OCI-LY1 (cell line): ENCODE results near the gene GNAZ.

Experiments used
- H2AFZ ChIP-seq: fragments of 200-600 bp; sonication (generic), shearing (Covaris generic); 2 replicates; pipeline ENCODE4 v1.6.0; 2014; ENCODE audit warnings: antibody characterized with exemption, mild to moderate bottlenecking, low read length
- H3F3A ChIP-seq: fragments of 200-600 bp; sonication (generic), shearing (Covaris generic); 2 replicates; pipeline ENCODE4 v1.6.0; 2014; ENCODE audit warnings: mild to moderate bottlenecking, antibody characterized with exemption, low read length, moderate library complexity; ENCODE audit not compliant: insufficient read depth
- H3K27ac ChIP-seq: fragments of 200-600 bp; sonication (generic); 2 replicates; pipeline ENCODE4 v1.5.1; 2014; ENCODE audit warnings: low read length, mixed run types, mild to moderate bottlenecking, low read depth; ENCODE audit not compliant: poor library complexity, severe bottlenecking
- H3K27me3 ChIP-seq: fragments of 200-600 bp; sonication (generic); 2 replicates; pipeline ENCODE4 v1.6.0; 2014; ENCODE audit warnings: antibody characterized with exemption, mild to moderate bottlenecking, low read length, moderate library complexity; ENCODE audit not compliant: insufficient read depth
- H3K36me3 ChIP-seq: fragments of 200-600 bp; sonication (generic); 2 replicates; pipeline ENCODE4 v1.6.1; 2014; ENCODE audit warnings: mild to moderate bottlenecking, antibody characterized with exemption, low read length, moderate library complexity, mixed read lengths; ENCODE audit not compliant: insufficient read depth
- H3K4me1 ChIP-seq: fragments of 200-600 bp; sonication (generic); 2 replicates; pipeline ENCODE4 v1.5.1; 2014; ENCODE audit warnings: mild to moderate bottlenecking, low read length, moderate library complexity; ENCODE audit not compliant: insufficient read depth, severe bottlenecking
- H3K4me2 ChIP-seq: fragments of 200-600 bp; sonication (generic), shearing (Covaris generic); 2 replicates; pipeline ENCODE4 v1.6.1; 2014; ENCODE audit warnings: low read length
- H3K4me3 ChIP-seq: fragments of 200-600 bp; sonication (generic); 2 replicates; pipeline ENCODE4 v1.5.1; 2014; ENCODE audit warnings: low read length, low read depth, mild to moderate bottlenecking, mixed read lengths; ENCODE audit not compliant: poor library complexity, severe bottlenecking
- H3K79me2 ChIP-seq: fragments of 200-600 bp; shearing (Covaris generic); 2 replicates; pipeline ENCODE4 v1.6.1; 2016; ENCODE audit warnings: mixed run types, low read length, mixed read lengths; ENCODE audit not compliant: insufficient read depth
- H3K9ac ChIP-seq: fragments of 200-600 bp; sonication (generic), shearing (Covaris generic); 2 replicates; pipeline ENCODE4 v1.6.1; 2014; ENCODE audit warnings: mild to moderate bottlenecking, low read length, mixed read lengths
- H3K9me2 ChIP-seq: fragments of 200-600 bp; sonication (generic), shearing (Covaris generic); 2 replicates; pipeline ENCODE4 v1.6.1; 2014; ENCODE audit warnings: low read depth, mild to moderate bottlenecking, low read length, mixed read lengths
- H3K9me3 ChIP-seq: fragments of 200-600 bp; shearing (Covaris generic); 2 replicates; pipeline ENCODE4 v1.6.1; 2014; ENCODE audit warnings: low read length, mixed read lengths
- H4K20me1 ChIP-seq: fragments of 200-600 bp; sonication (generic), shearing (Covaris generic); 2 replicates; pipeline ENCODE4 v1.6.0; 2016; ENCODE audit warnings: mild to moderate bottlenecking, low read length; ENCODE audit not compliant: insufficient read depth
- EZH2 ChIP-seq: fragments of 200-600 bp; sonication (generic), shearing (Covaris generic); IDR thresholded peaks from 2 replicates; pipeline ENCODE4 v1.8.0; 2017; ENCODE audit warnings: borderline replicate concordance, mixed run types, mild to moderate bottlenecking, antibody characterized with exemption, low read length, moderate library complexity, mixed read lengths
- TF ChIP-seq, protein P1 (sequence below): fragments of 200-600 bp; sonication (generic), shearing (Covaris generic); IDR thresholded peaks from 2 replicates; pipeline ENCODE4 v1.5.1; 2017; ENCODE audit warnings: mild to moderate bottlenecking, antibody characterized with exemption, low read length, moderate library complexity, mixed read lengths

GNAZ gene

DNA sequence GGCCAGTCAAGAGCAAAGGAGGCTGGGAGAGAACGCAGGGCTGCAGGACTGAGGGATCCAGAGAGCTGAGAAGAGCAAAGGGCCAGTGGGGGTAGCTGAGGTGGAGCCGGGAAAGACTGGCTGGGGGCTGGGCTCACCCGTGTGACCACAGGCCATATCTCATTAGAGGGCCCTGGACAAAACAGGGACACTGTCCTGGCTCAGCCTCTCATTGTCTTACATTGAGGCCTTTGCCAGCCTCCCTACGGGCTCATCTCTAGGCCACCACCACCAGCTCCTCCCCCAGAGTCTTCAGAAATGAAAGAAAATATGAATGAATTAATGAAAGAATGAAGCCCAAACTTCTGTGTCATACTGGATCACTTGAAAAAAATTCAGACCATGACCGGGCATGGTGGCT is 84.1 kb downstream of the GNAZ start:
- no peak overlapping the region for H3K4me2 ChIP-seq
- H3K4me1 ChIP-seq: peaks cover 34% of the 10 kb centered on the region
- H3K9me3 ChIP-seq: no peaks in the 10 kb centered on the region
- H3F3A ChIP-seq: no peaks in the 10 kb centered on the region
- H4K20me1 ChIP-seq: no peaks in the 10 kb centered on the region
- no peaks in the 10 kb centered on the region for H3K79me2 ChIP-seq
- H3K27ac ChIP-seq: no peak overlapping the region
- H3K9ac ChIP-seq: no peak overlapping the region
- no peaks in the 10 kb centered on the region for H3K27me3 ChIP-seq
- H2AFZ ChIP-seq: no peak overlapping the region
- no peaks in the 10 kb centered on the region for H3K9me2 ChIP-seq
- no peak overlapping the region for H3K4me3 ChIP-seq
- TF ChIP-seq, protein P1, sequence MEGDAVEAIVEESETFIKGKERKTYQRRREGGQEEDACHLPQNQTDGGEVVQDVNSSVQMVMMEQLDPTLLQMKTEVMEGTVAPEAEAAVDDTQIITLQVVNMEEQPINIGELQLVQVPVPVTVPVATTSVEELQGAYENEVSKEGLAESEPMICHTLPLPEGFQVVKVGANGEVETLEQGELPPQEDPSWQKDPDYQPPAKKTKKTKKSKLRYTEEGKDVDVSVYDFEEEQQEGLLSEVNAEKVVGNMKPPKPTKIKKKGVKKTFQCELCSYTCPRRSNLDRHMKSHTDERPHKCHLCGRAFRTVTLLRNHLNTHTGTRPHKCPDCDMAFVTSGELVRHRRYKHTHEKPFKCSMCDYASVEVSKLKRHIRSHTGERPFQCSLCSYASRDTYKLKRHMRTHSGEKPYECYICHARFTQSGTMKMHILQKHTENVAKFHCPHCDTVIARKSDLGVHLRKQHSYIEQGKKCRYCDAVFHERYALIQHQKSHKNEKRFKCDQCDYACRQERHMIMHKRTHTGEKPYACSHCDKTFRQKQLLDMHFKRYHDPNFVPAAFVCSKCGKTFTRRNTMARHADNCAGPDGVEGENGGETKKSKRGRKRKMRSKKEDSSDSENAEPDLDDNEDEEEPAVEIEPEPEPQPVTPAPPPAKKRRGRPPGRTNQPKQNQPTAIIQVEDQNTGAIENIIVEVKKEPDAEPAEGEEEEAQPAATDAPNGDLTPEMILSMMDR: no peak
- TF ChIP-seq EZH2: no peak
- H3K36me3 ChIP-seq: no peaks in the 10 kb centered on the region

DNA sequence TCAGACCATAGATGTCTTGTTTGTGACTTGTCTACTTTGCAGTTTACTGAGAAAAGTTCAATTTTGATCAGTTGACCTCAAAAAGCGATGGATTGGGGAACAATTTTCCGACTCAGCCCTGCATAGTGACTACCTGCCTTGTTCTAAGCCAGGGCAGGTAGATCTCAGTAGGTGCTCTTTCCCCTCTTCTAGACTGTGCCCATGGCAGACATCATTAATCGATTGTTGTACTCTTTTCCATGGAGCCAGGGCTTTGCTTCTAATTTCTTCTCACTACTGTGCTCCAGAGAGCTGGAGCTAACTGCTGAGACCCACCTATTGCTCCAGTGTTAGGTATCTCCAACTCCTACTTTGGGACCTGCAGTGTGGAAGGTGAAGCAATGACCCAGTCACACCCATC is 84.8 kb downstream of the GNAZ start:
- no peak for TF ChIP-seq EZH2
- TF ChIP-seq, protein P1: no peak
- H3K27ac ChIP-seq: no peak overlapping the region

DNA sequence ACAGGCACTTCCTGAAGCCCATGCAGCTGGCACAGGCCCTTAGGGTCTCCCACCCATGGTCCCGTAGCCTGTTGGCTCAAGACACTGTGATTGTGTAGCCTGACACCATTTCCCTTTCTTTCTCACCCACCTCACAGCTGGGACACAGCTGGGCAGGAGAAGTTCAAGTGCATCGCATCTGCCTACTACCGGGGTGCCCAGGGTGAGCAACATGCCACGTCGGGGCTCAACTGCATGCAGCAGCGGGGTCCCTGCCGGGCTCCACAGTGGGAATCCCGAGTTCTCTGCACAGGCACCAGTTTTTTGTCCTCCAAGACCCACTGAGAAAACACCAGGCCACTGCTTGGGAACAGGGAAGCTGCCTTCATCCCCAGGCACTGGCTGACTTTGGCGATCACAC is 85.5 kb downstream of the GNAZ start:
- Histone ChIP-seq H3K79me2 (no peaks in the 10 kb centered on the region), H3K36me3 (no peaks in the 10 kb centered on the region), H3K4me1 (peaks cover 34% of the 10 kb centered on the region), H3K4me3 (no peak overlapping the region), H3F3A (no peaks in the 10 kb centered on the region), H2AFZ (no peak overlapping the region), H3K4me2 (no peak overlapping the region), H3K27me3 (no peaks in the 10 kb centered on the region), H3K9ac (no peak overlapping the region), H3K9me3 (no peaks in the 10 kb centered on the region), H4K20me1 (no peaks in the 10 kb centered on the region), H3K27ac (no peak overlapping the region), H3K9me2 (no peaks in the 10 kb centered on the region)
- TF ChIP-seq EZH2: no peak
- TF ChIP-seq, protein P1: no peak

More for the DNA sequence above, 84.8 kb downstream of the GNAZ start:
- H3K9me3 ChIP-seq: no peaks in the 10 kb centered on the region
- H2AFZ ChIP-seq: no peak overlapping the region
- H3K9ac ChIP-seq: no peak overlapping the region
- peaks cover 34% of the 10 kb centered on the region for H3K4me1 ChIP-seq
- no peaks in the 10 kb centered on the region for H4K20me1 ChIP-seq
- H3F3A ChIP-seq: no peaks in the 10 kb centered on the region
- H3K4me3 ChIP-seq: no peak overlapping the region
- no peaks in the 10 kb centered on the region for H3K36me3 ChIP-seq
- no peaks in the 10 kb centered on the region for H3K27me3 ChIP-seq
- no peak overlapping the region for H3K4me2 ChIP-seq
- no peaks in the 10 kb centered on the region for H3K79me2 ChIP-seq
- no peaks in the 10 kb centered on the region for H3K9me2 ChIP-seq
